ENCODE measurements around the gene DDX52.

The DDX52 gene

DNA sequence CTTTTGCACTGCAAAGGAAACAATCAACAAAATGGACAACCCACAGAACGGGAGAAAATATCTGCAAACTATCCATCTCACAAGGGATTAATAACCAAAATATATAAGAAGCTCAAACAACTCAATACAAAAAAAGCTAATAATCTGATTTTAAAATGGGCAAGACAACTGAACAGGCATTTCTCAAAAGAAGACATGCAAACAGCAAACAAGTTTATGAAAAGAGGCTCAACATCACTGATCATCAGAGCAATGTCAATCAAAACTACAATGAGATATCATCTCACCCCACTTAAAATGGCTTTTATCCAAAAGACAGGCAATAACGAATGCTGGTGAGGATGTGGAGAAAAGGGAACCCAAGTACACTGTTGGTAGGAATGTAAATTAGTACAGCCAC is 68.8 kb downstream of the DDX52 start:
- no peak for DNase-seq

DNA sequence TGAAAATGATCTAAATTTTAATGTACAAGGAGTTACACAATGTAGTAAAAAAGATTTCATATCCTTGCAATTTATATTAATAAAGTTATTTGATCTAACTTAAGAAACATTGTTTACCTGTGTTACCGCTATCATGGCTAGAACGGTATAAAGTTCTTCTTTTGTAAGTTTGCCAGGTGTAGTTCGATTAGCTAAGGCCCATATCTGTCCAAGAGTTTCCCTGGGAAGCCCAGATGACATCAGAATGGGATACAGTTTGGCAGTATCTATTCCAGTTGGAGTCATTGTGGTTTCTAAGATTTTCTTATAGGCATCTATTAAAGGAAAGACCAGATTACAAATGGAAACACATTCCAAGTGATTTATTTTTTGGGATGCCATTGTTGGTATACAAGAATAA is 71.6 kb downstream of the DDX52 start:
- no peak for DNase-seq

DNA sequence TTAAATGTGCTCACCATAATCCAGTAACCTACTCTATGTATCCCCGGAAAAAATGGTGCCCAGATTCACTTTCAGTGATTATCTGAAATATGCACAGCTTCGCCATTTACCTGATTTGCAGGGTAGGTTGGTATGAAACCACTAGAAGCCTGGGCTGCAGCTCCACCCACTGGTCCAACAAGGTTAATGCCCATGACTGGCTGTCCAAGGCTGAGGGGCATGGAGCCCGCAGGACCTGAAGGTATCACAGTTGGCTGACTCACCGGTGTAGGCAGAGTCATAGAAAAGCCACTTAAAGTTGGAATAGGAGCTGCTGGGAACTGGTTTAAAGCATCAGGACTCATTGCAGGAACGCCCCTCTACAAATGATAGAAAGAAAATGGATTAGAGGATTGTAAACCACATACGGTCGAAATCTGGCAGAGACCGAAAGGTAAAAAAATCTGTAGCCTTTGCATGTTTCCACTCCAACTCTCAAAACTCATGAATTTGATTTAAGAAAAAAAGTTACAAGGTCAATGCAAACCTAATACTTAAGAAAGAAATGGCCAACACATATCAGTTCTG is 72.6 kb downstream of the DDX52 start:
- no peak for DNase-seq

DNA sequence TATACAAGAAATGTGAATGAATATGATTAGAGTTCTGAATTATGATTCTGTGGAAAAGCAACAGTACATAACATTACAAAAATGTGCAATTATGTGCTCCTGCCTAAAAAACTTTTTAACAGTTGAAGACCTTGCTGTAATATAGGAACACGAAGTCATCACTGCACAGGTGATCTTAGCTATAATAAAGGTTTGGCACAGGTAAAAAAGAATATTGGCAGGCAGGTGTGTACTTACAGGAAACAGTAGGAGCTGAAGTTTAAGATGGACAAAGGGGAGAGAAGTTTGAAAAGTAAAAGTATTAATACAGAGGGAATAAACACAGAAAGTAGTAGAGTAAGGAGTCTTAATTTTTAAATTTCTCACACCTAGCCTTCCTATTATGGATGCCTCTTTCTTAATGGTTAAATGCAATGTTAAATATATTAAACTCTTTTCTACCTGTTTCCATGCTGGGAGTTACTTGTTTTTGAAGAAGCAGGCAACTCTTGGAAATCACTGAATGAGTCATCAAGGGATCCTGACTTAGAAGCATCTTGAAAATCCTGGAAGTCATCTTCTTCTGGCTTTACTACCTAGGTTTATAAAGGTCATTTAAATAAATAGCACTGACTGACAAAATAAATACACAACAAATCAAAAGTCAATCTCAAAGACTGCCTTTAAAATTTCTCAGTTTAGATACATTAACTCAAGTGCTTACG is 74.7 kb downstream of the DDX52 start:
- DNase-seq, result no peak

DNA sequence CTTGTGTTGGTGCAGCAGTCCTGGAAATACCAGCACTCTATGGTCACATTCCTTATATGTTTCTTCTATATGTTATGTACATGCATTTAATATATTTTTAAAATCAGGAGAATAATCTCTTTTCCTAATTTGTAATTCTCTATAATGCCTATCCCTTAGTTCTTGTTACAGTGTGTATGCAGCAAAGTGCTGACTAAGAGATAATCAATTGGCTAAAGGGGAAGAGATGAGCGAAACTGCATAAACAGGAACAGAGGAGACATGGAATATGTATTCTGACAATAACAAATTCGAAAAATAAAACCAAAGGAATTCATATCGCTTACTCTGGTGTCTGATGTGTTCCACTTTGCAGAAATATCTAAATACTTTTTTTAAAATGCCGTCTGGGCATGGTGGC is 75.7 kb downstream of the DDX52 start:
- no peak for DNase-seq

DNA sequence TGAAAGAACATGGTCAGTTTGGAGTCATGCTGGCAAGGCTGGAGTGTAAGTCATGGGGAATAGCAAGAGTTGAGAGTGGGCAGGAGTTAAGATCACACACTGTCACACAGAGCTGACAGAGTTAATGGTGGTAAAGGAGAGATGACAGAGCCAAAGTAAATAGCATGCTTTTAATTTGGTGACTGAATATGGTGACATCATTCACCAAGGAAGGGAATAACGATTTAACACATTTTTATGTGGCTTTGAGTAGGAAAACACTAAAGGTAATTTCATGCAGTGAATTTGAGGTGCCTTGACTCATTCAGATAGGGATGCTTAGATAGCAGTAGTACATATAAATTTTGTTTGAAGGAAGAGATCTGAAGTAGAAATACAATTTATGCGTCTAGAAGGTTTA is 76.1 kb downstream of the DDX52 start:
- no peak for DNase-seq

DNA sequence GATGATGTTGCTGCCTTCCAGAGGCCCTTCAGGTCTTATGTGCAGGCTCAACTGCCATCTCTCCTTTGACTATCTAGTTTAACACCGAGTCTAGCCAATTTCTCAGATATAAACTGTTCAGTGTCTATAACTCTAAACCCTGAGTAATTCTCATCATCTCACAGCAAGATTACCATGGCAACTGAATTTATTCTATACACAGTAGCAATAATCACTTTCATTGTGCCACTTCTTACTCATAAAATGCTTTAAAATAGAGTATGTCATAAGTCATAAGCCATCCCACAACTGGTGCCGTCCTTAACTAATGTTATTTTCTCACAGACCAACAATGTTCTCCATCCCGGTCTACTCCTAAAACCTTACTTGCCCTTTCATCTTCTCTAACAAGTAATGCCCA is 79.0 kb downstream of the DDX52 start:
- no peak for DNase-seq

DNA sequence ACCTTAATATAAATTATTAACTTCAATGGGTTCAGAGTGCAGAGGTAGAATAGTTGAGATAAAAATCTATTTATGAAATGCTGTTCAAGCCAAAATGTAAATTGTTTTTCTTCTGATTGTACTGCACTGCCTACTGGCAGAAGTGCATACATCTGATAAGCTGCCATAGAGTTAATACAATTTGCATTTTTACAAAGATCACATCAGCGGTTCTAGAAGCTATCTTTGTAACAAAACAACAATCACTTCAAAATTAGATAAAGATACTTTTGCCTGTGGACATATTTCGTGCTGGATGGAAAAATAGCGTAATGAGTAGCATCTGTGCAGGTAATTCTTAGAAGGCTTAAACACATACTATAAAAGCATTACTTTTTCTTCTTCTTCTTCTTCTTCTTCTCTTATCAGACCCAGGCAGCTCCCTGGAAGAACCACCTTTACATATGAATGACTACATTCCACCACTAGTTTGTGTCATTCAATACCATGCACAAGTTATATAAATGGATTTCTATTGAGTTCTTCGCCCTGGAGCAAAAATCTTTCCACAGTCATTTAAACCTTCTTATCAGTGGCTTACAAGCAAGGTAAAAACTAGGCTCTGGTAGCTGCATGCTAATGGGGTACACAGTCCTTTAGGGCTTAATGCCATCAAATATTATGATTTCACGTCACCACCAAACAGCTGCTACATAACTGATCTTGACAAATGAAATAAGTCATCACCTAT is 81.1 kb downstream of the DDX52 start:
- no peak for DNase-seq
